ENCODE data around the gene DZIP1L.
A peak's percentile ranks its signal among the peaks of the same experiment; 100 is the strongest.

The DZIP1L gene

DNA sequence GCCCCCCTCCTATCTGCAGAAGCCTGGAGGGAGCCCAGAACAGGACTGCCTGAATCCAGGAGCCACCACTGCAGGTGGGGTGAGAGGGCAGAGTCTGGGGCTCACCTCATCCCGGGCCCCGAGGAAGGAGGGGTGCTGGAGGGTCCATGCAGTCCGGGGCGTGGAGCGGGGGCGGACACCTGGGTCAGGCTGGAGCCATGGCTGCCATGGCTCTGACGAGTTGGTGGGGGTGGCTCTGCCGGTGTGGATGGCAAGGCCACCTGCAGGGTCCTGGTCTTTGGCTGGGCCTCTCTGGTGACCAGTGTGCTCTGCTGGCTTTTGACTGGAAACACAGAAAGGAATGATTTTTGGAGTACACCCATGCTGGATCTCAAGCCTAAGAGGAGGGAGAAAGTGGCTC is 47.4 kb downstream of the DZIP1L start:
- no peak for DNase-seq (ENCODE audit: low read depth)

GRCh38 chr3:138066972-138067371 is 48.4 kb downstream of the DZIP1L start:
- no peak for DNase-seq (ENCODE audit: low read depth)

GRCh38 chr3:138066383-138066782 is 49.0 kb downstream of the DZIP1L start:
- no peak for DNase-seq (ENCODE audit: low read depth)

DNA sequence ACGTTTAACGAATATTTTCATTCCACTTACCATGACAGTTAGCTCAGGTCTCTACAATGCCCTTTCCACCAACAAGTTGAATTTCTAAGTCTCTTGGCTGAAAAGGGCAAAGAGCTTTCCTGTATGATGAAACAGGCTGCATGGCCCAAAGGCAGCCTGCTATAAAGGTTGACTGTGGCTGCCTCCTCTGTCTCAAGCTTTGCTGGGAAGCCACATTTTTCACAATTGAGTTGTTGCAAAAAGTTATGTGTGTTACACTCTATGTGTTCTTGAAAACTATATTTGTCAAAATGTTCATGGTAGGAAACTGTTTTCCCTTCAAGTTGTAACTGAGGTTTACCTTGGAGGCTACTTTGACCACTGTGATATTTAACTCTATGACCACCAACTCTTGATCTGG is 49.5 kb downstream of the DZIP1L start:
- no peak for DNase-seq (ENCODE audit: low read depth)

- DNase-seq (ENCODE audit: low read depth) = no peak
These were observed 52.0 kb downstream of the DZIP1L start for GRCh38 chr3:138063416-138063815.

DNA sequence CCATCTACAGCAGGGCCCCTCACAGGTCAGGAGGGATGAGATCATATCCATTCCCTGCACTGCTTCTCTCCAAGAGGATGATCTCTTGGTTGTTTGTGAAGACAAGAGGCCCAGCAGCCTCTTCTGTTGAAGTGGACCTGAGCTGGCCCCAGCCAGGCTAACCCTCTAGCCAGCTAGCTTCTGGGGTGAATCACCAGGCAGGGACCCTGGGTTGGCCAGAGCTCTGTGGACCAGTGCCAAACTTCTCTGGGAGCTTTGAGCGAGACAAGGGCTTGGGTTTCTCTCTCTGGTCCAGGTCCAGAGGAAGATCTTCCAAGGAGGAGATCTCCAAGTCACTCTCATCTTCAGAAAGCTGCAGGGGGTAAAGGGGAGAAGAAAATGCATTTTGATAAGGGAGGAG is 52.8 kb downstream of the DZIP1L start:
- DNase-seq (ENCODE audit: low read depth) = peak; percentile 48

DNA sequence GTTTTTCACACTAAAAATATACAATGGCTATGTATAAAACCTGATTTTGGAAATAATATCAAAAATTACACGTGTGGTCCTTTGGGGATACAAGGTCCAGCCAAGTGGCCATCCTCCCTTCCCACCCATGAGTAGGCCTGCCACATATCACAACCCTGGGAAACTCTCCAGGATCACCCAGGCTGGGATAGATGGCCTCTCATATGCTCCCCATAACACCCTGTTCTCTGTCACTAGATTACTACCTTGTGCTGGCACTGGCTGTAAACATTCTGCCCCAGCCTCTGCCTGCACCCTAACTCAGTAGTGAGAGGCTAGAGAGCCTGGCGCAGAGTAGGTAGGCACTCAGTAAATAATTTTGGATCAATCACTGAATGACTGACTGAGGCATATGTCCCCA is 53.4 kb downstream of the DZIP1L start:
- no peak for DNase-seq (ENCODE audit: low read depth)

DNA sequence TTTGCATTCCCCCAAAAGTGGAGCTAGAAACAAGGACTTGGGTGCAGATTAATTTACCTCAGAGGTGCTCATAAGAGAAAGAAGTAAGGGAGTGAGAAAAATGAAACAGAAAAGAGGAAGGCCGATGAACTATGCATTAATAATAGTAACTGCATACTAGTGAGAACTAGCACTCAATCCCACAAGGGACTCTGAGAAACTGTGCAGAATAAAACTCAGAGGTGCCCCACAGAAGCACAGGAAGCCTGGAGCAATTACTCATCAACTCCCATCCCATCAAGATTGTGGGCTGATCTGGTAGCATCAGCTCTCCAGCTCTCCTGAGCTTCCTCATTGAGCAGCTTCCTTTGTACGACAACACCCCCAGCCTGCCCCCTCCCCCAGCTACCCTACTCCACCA is 54.6 kb downstream of the DZIP1L start:
- DNase-seq (ENCODE audit: low read depth) = no peak

DNA sequence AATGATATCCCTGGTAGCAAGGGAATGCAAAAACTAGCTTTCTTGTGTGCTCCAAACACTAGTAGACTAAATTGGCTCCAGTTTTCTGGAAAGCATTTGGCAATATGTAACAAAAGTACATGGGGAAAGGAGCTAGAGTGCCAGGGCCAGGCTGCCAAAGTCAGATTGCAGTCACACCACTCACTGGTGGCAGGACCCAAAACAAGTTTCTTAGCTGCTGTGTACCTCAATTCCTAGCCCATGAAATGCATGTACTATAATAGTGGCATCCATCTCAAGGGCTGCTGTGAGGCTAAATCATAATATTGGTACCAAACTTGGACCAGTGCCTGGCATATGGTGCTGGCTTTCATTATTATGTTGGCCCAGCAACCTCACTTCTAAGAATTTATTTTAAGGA is 56.1 kb downstream of the DZIP1L start:
- DNase-seq (ENCODE audit: low read depth) = no peak

GRCh38 chr3:138057384-138057783 is 58.0 kb downstream of the DZIP1L start:
- no peak for DNase-seq (ENCODE audit: low read depth)

DNA sequence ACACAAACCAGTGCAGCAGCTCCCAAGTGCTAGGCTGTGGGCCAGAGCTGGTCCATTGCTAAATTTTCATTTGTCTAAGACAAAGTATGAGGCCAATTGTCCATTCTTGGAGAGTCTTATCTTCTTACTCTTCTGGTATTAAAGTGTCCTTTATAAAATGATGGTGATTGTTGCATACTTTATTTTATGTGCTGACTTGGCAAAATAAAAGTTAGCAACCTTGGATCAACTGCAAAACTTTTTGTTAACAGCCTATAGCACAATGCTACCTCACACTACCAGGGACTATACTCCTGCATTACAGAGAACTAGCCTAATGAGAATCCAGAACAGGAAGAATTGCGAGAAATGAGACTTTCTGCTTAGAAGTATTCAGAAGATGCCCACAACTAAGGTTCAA is 61.4 kb downstream of the DZIP1L start:
- no peak for DNase-seq (ENCODE audit: low read depth)

DNA sequence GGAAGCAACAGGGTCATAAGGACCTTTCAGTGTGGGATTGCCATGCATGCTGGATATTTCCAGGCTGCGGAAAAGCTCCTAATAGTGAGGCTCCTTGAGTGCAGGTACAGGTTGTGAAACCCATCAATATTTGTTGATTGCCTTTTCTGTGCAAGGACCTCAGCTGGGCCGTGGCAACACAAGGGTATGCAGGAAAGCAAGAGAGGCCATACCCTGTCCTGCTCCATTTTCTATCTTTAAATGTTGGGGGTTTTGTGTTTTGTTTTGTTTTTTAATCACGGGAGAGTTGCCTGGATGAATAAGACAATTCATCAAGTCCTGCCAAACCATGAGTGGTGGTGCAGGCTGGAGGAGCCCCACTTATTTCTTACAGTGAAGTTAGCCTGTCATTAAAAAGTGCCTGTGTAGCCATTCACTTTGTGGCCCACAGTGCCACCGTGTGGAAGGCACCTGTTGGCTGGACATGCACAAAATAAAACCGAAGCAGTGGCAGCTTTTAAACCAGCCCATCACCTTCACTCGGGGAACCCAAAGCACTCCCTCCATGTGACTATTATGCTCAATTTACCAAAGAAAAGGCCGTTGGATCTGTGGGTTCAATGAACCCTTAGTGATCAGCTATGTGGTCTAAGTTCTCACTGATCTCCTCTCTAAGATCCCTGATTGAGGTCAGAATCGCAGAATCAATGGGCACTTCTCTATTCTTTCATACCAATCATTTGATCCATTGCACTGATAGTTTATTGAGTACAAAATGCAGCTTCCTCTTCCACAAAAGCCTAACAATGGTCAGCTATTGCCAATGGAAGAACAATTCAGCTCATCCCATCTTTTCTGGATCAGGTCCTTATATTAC is 63.2 kb downstream of the DZIP1L start:
- peak; percentile 19 for DNase-seq (ENCODE audit: low read depth)

DNA sequence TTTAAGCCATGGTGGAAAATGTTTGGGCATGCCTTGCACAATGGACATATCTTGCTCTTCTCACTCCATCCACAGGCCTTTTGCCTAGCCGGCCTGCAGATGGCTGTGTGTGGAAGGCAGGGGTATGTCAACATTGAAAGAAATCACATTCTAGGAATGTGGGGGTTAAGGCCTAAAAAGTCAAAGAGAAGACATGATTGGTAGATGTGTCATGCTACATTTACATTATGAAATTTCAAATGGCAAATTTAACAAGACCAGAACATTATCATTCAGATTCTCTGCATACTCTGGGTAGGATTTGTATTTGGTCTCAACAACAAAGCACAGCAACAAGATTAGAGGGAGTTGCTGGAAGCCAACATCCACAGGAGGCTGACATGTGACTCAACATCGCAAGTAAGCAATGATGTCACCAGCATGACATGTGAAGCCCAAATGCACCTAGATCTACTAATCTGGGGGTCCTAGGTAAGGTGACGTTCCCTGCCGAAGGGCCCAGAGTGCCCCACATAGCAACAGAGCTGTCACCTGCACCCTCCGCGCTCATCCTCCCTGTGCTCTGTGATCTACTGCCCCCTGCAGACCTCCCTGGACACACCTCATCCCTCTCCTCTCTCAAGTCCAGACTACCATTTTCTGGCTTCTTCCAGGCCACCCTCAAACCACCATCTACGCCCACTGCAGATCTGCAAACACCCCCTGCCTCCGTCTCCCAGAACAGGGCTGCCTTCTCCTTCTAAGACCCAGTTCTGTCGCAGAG is 66.1 kb downstream of the DZIP1L start:
- peak; percentile 41 for DNase-seq (ENCODE audit: low read depth)

- DNase-seq (ENCODE audit: low read depth) = no peak
These were observed 67.7 kb downstream of the DZIP1L start for GRCh38 chr3:138047596-138048158.

GRCh38 chr3:138046955-138047354 is 68.5 kb downstream of the DZIP1L start:
- DNase-seq (ENCODE audit: low read depth) = no peak

DNA sequence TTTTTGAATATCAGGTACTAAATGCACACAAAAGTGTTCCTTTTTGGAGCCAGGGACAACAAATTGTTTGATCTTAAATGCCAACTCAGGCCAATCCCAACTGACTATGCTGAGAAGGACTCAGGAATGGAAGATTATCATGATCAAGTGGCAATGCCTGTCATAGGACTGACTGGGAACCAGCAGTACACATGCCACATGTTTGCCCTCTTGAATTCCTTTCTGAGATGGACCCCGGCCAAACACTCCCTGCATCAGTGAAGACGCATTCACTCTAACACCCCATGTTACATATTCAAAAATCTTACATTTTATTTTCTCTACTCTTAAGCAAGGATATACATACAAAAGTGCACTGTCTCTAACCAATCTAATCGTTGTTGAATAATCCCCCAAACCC is 69.3 kb downstream of the DZIP1L start:
- no peak for DNase-seq (ENCODE audit: low read depth)

DNA sequence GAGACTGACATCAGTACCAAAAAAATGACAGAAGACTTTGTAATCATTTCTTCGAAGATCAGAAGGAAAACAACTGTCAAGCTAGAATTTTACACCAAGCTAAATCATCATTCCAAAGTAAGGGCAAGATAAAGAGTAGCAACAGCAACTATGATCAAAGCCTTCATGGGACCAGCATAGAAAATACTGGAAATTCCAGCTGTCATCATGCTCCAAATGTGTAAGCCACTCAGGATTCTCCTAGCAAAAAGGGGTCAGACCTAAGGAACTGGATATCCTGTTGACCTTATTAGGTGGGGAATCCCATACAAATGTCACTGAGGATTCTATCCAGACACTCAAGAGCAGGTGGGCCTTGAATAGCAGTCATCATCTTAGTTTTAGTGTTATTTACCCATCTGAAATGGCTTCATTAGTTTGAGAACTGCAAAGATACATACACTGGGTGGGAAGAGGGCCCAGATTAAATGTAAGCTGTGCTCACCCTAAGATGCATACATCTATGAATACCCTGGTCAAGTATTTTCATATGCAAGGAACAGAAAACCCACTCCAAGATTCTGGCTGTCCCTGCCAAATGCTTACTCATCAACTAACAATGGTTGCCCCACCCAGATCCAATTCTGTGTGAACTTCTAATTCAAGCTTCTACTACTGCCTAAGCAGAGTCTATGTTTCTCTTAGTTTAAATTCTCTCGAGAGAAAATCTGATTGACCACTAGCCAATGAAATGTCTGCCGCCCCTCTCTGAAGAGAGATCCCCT is 72.0 kb downstream of the DZIP1L start:
- peak; percentile 49 for DNase-seq (ENCODE audit: low read depth)

GRCh38 chr3:138042043-138042442 is 73.4 kb downstream of the DZIP1L start:
- DNase-seq (ENCODE audit: low read depth) = peak; percentile 32

DNA sequence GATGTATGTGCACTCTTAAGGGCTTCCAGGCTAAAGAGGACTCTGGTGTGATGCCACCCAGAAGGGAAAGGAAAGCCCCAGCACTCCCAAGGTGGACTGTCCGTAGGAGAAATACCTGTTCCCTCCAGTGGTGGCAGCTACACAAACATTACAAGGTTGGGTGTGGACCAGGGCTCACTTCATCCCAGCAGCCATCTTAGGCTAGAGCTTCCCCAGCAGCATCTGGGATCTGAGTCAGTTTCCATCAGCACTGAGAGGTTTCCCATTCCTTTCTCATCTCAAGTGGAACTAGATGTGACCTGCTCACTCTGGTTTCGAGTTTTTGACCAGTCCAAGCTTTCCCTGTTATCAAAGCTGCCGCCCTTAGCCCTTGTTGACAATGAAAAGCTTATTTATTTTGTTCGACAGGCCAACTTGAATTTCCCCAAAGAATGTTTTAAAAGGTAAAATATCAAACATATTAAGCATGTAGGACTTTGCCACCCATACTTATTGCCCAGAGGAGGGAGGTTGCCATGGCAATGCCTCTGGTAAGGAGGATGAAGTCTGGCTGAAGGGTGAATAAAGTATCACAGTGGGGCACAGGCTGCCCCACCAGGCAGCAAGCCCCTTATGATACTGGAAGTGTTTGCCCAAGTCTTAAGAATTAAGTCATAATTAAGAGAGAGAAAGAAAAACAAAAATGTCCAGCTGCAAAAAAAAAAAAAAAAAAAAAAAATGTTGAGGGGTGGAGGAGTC is 76.5 kb downstream of the DZIP1L start:
- no peak for DNase-seq (ENCODE audit: low read depth)

DNA sequence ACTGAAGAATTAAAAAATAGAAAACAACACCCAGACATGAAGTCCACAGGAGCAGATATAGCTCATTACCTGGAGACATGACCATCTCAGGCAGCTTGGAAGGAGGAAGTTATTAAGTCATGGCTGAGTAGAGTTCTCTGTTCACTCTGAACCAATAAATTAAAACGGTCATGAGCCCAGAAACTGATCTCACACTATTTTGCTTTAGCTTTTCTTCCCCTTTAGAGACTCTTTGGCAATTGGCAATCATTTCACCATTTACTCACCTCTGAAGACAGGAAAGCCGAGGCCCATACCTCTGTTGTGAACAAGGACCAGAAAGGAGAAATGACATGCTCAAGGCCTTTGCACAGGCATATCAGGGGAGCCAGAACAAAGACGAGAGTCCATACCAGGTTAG is 78.8 kb downstream of the DZIP1L start:
- DNase-seq (ENCODE audit: low read depth) = no peak

- DNase-seq (ENCODE audit: low read depth) = no peak
These were observed 80.5 kb downstream of the DZIP1L start for GRCh38 chr3:138034918-138035317.

Data from GM04504 (cell line).